Retina (tissue), 1 donor: ENCODE measurements around the gene GVQW3.
A peak's percentile ranks its signal among the peaks of the same experiment; 100 is the strongest.

Source experiments
- DNase-seq: peaks from one replicate; pipeline ENCODE4 v3.0.0-alpha.2; 2016

Gene GVQW3

GRCh38 chr11:76380977-76381719 lies at the start of gene GVQW3, which contains the start of gene THAP12:
Gene GVQW3, plus strand, starts transcription at chr11:76381323. Its CDS starts 506 bp downstream, at chr11:76381829.
Gene THAP12, minus strand, starts transcription at chr11:76381132. Its CDS starts 296 bp downstream, at chr11:76380836.
- peak; percentile 99 for DNase-seq

- DNase-seq, result no peak
Observed at GRCh38 chr11:76334826-76335389, 46.2 kb upstream of the GVQW3 start.

- no peak for DNase-seq
Observed at GRCh38 chr11:76335842-76336241, 45.3 kb upstream of the GVQW3 start.

- no peak for DNase-seq
Observed at GRCh38 chr11:76336597-76336996, 44.5 kb upstream of the GVQW3 start.

GRCh38 chr11:76337469-76337868 lies 43.7 kb upstream of the GVQW3 start:
- DNase-seq, result no peak

- no peak for DNase-seq
Observed at GRCh38 chr11:76337923-76338322, 43.2 kb upstream of the GVQW3 start.

- no peak for DNase-seq
Observed at GRCh38 chr11:76339221-76339620, 41.9 kb upstream of the GVQW3 start.

GRCh38 chr11:76347466-76347865 lies 33.7 kb upstream of the GVQW3 start:
- DNase-seq, result no peak

GRCh38 chr11:76348348-76348747 lies 32.8 kb upstream of the GVQW3 start:
- DNase-seq, result no peak

- no peak for DNase-seq
Observed at GRCh38 chr11:76355172-76355571, 26.0 kb upstream of the GVQW3 start.

GRCh38 chr11:76361374-76361773 lies 19.7 kb upstream of the GVQW3 start:
- no peak for DNase-seq

- DNase-seq, result no peak
Observed at GRCh38 chr11:76361776-76362175, 19.3 kb upstream of the GVQW3 start.

- DNase-seq, result no peak
Observed at GRCh38 chr11:76362716-76363115, 18.4 kb upstream of the GVQW3 start.

- no peak for DNase-seq
Observed at GRCh38 chr11:76365038-76365679, 16.0 kb upstream of the GVQW3 start.

- no peak for DNase-seq
Observed at GRCh38 chr11:76368490-76368889, 12.6 kb upstream of the GVQW3 start.

GRCh38 chr11:76369406-76369805 lies 11.7 kb upstream of the GVQW3 start:
- DNase-seq, result no peak

- DNase-seq, result no peak
Observed at GRCh38 chr11:76371170-76371569, 10.0 kb upstream of the GVQW3 start.

GRCh38 chr11:76376746-76377558 lies 4.2 kb upstream of the GVQW3 start:
- DNase-seq, result no peak

- DNase-seq, result no peak
Observed at GRCh38 chr11:76379807-76380158, 1.3 kb upstream of the GVQW3 start.

- peak; percentile 67 for DNase-seq
Observed at GRCh38 chr11:76380159-76380976, 755 bp upstream of the GVQW3 start.

- peak; percentile 14 for DNase-seq
Observed at GRCh38 chr11:76382209-76382608, 1.1 kb downstream of the GVQW3 start.

GRCh38 chr11:76385903-76386302 lies 4.8 kb downstream of the GVQW3 start:
- DNase-seq, result no peak
